ENCODE results near the gene NFIL3.
"Not testable (repeated sequence)": the region's sequence is repeated elsewhere in the genome, so short reads cannot be mapped to it uniquely, and the experiment has no call there.

NFIL3 gene
- total RNA-seq: 25.8 to 46.9 (median 30.6) reads per million in 3 donors

- Histone ChIP-seq H3K27me3 (replicated peaks; ENCODE audit: control insufficient read depth, insufficient read depth, low read length, poor library complexity, severe bottlenecking) (peaks cover 28% of the 10 kb centered on the region), H3K36me3 (ENCODE audit: control insufficient read depth, insufficient read depth, low read length) (no peaks in the 10 kb centered on the region), H3K4me1 (ENCODE audit: control insufficient read depth, insufficient read depth, low read length, poor library complexity, severe bottlenecking) (peaks cover 30% of the 10 kb centered on the region), H3K9me3 (ENCODE audit: control insufficient read depth, low read length) (no peaks in the 10 kb centered on the region), H3K27ac (ENCODE audit: insufficient read depth, low read length, poor library complexity, severe bottlenecking) (peak within 1 kb of the TSS; percentile 16), H3K4me3 (ENCODE audit: insufficient read depth, low read depth, low read length, poor library complexity, severe bottlenecking) (peak within 1 kb of the TSS; percentile 76)
- DNase-seq: peak; percentile 43 to 59 (median 53)
Observed at GRCh38 chr9:91423785-91424402, at the start of gene NFIL3. TSS of gene NFIL3 (minus strand) at chr9:91423832. CDS start at chr9:91410734, 13,098 bp downstream.

- not testable (repeated sequence) for H3K36me3 ChIP-seq (ENCODE audit: control insufficient read depth, insufficient read depth, low read length); H3K4me1 ChIP-seq (ENCODE audit: control insufficient read depth, insufficient read depth, low read length, poor library complexity, severe bottlenecking); H3K4me3 ChIP-seq (ENCODE audit: insufficient read depth, low read depth, low read length, poor library complexity, severe bottlenecking)
Observed at GRCh38 chr9:91471524-91471923, 47.9 kb upstream of the NFIL3 start.

GRCh38 chr9:91465420-91465819 lies 41.8 kb upstream of the NFIL3 start:
- Histone ChIP-seq H3K27me3 (replicated peaks; ENCODE audit: control insufficient read depth, insufficient read depth, low read length, poor library complexity, severe bottlenecking) (no peaks in the 10 kb centered on the region), H3K4me1 (ENCODE audit: control insufficient read depth, insufficient read depth, low read length, poor library complexity, severe bottlenecking) (no peaks in the 10 kb centered on the region), H3K27ac (ENCODE audit: insufficient read depth, low read length, poor library complexity, severe bottlenecking) (no peak overlapping the region), H3K36me3 (ENCODE audit: control insufficient read depth, insufficient read depth, low read length) (no peaks in the 10 kb centered on the region), H3K4me3 (ENCODE audit: insufficient read depth, low read depth, low read length, poor library complexity, severe bottlenecking) (no peak overlapping the region), H3K9me3 (ENCODE audit: control insufficient read depth, low read length) (peaks cover 7% of the 10 kb centered on the region)
- DNase-seq: no peak

More at GRCh38 chr9:91471524-91471923, 47.9 kb upstream of the NFIL3 start:
- not testable (repeated sequence) for H3K9me3 ChIP-seq (ENCODE audit: control insufficient read depth, low read length); H3K27ac ChIP-seq (ENCODE audit: insufficient read depth, low read length, poor library complexity, severe bottlenecking); DNase-seq; H3K27me3 ChIP-seq (replicated peaks; ENCODE audit: control insufficient read depth, insufficient read depth, low read length, poor library complexity, severe bottlenecking)

- no peaks in the 10 kb centered on the region for H3K4me1 ChIP-seq (ENCODE audit: control insufficient read depth, insufficient read depth, low read length, poor library complexity, severe bottlenecking)
- DNase-seq: no peak
- H3K9me3 ChIP-seq (ENCODE audit: control insufficient read depth, low read length): no peaks in the 10 kb centered on the region
- no peaks in the 10 kb centered on the region for H3K36me3 ChIP-seq (ENCODE audit: control insufficient read depth, insufficient read depth, low read length)
- H3K4me3 ChIP-seq (ENCODE audit: insufficient read depth, low read depth, low read length, poor library complexity, severe bottlenecking): no peak overlapping the region
- H3K27me3 ChIP-seq (replicated peaks; ENCODE audit: control insufficient read depth, insufficient read depth, low read length, poor library complexity, severe bottlenecking): no peaks in the 10 kb centered on the region
- no peak overlapping the region for H3K27ac ChIP-seq (ENCODE audit: insufficient read depth, low read length, poor library complexity, severe bottlenecking)
Observed at GRCh38 chr9:91458906-91459305, 35.3 kb upstream of the NFIL3 start.

GRCh38 chr9:91452844-91453243 lies 29.2 kb upstream of the NFIL3 start:
- no peak overlapping the region for H3K27ac ChIP-seq (ENCODE audit: insufficient read depth, low read length, poor library complexity, severe bottlenecking)
- no peaks in the 10 kb centered on the region for H3K27me3 ChIP-seq (replicated peaks; ENCODE audit: control insufficient read depth, insufficient read depth, low read length, poor library complexity, severe bottlenecking)
- H3K36me3 ChIP-seq (ENCODE audit: control insufficient read depth, insufficient read depth, low read length): no peaks in the 10 kb centered on the region
- no peaks in the 10 kb centered on the region for H3K9me3 ChIP-seq (ENCODE audit: control insufficient read depth, low read length)
- no peak for DNase-seq
- H3K4me1 ChIP-seq (ENCODE audit: control insufficient read depth, insufficient read depth, low read length, poor library complexity, severe bottlenecking): no peaks in the 10 kb centered on the region
- H3K4me3 ChIP-seq (ENCODE audit: insufficient read depth, low read depth, low read length, poor library complexity, severe bottlenecking): no peak overlapping the region

- H3K36me3 ChIP-seq (ENCODE audit: control insufficient read depth, insufficient read depth, low read length): no peaks in the 10 kb centered on the region
- no peak overlapping the region for H3K27ac ChIP-seq (ENCODE audit: insufficient read depth, low read length, poor library complexity, severe bottlenecking)
- no peaks in the 10 kb centered on the region for H3K9me3 ChIP-seq (ENCODE audit: control insufficient read depth, low read length)
- no peaks in the 10 kb centered on the region for H3K27me3 ChIP-seq (replicated peaks; ENCODE audit: control insufficient read depth, insufficient read depth, low read length, poor library complexity, severe bottlenecking)
- no peak for DNase-seq
- no peak overlapping the region for H3K4me3 ChIP-seq (ENCODE audit: insufficient read depth, low read depth, low read length, poor library complexity, severe bottlenecking)
- H3K4me1 ChIP-seq (ENCODE audit: control insufficient read depth, insufficient read depth, low read length, poor library complexity, severe bottlenecking): no peaks in the 10 kb centered on the region
Observed at GRCh38 chr9:91451431-91452270, 28.0 kb upstream of the NFIL3 start.

- Histone ChIP-seq H3K4me1 (ENCODE audit: control insufficient read depth, insufficient read depth, low read length, poor library complexity, severe bottlenecking) (no peaks in the 10 kb centered on the region), H3K9me3 (ENCODE audit: control insufficient read depth, low read length) (no peaks in the 10 kb centered on the region), H3K36me3 (ENCODE audit: control insufficient read depth, insufficient read depth, low read length) (no peaks in the 10 kb centered on the region), H3K4me3 (ENCODE audit: insufficient read depth, low read depth, low read length, poor library complexity, severe bottlenecking) (no peak overlapping the region), H3K27me3 (replicated peaks; ENCODE audit: control insufficient read depth, insufficient read depth, low read length, poor library complexity, severe bottlenecking) (no peaks in the 10 kb centered on the region), H3K27ac (ENCODE audit: insufficient read depth, low read length, poor library complexity, severe bottlenecking) (no peak overlapping the region)
- no peak for DNase-seq
Observed at GRCh38 chr9:91445135-91445534, 21.5 kb upstream of the NFIL3 start.

- Histone ChIP-seq H3K27me3 (replicated peaks; ENCODE audit: control insufficient read depth, insufficient read depth, low read length, poor library complexity, severe bottlenecking) (no peaks in the 10 kb centered on the region), H3K9me3 (ENCODE audit: control insufficient read depth, low read length) (no peaks in the 10 kb centered on the region), H3K36me3 (ENCODE audit: control insufficient read depth, insufficient read depth, low read length) (no peaks in the 10 kb centered on the region), H3K4me3 (ENCODE audit: insufficient read depth, low read depth, low read length, poor library complexity, severe bottlenecking) (no peak overlapping the region), H3K4me1 (ENCODE audit: control insufficient read depth, insufficient read depth, low read length, poor library complexity, severe bottlenecking) (no peaks in the 10 kb centered on the region), H3K27ac (ENCODE audit: insufficient read depth, low read length, poor library complexity, severe bottlenecking) (no peak overlapping the region)
- no peak for DNase-seq
Observed at GRCh38 chr9:91443994-91444392, 20.4 kb upstream of the NFIL3 start.

GRCh38 chr9:91443321-91443993 lies 19.8 kb upstream of the NFIL3 start:
- H3K4me1 ChIP-seq (ENCODE audit: control insufficient read depth, insufficient read depth, low read length, poor library complexity, severe bottlenecking): no peaks in the 10 kb centered on the region
- no peak overlapping the region for H3K27ac ChIP-seq (ENCODE audit: insufficient read depth, low read length, poor library complexity, severe bottlenecking)
- no peak for DNase-seq
- H3K27me3 ChIP-seq (replicated peaks; ENCODE audit: control insufficient read depth, insufficient read depth, low read length, poor library complexity, severe bottlenecking): no peaks in the 10 kb centered on the region
- no peaks in the 10 kb centered on the region for H3K36me3 ChIP-seq (ENCODE audit: control insufficient read depth, insufficient read depth, low read length)
- H3K9me3 ChIP-seq (ENCODE audit: control insufficient read depth, low read length): no peaks in the 10 kb centered on the region
- H3K4me3 ChIP-seq (ENCODE audit: insufficient read depth, low read depth, low read length, poor library complexity, severe bottlenecking): no peak overlapping the region

GRCh38 chr9:91436841-91437240 lies 13.2 kb upstream of the NFIL3 start:
- H3K4me1 ChIP-seq (ENCODE audit: control insufficient read depth, insufficient read depth, low read length, poor library complexity, severe bottlenecking): no peaks in the 10 kb centered on the region
- H3K9me3 ChIP-seq (ENCODE audit: control insufficient read depth, low read length): no peaks in the 10 kb centered on the region
- H3K4me3 ChIP-seq (ENCODE audit: insufficient read depth, low read depth, low read length, poor library complexity, severe bottlenecking): no peak overlapping the region
- no peaks in the 10 kb centered on the region for H3K27me3 ChIP-seq (replicated peaks; ENCODE audit: control insufficient read depth, insufficient read depth, low read length, poor library complexity, severe bottlenecking)
- no peak overlapping the region for H3K27ac ChIP-seq (ENCODE audit: insufficient read depth, low read length, poor library complexity, severe bottlenecking)
- DNase-seq: no peak
- H3K36me3 ChIP-seq (ENCODE audit: control insufficient read depth, insufficient read depth, low read length): no peaks in the 10 kb centered on the region
